ENCODE data around the gene PPIP5K1.

Gene PPIP5K1

GRCh38 chr15:43508991-43509659 is 80.9 kb downstream of the PPIP5K1 start:
- DNase-seq (ENCODE audit: low read depth) = no peak
- TF ChIP-seq MAX (IDR thresholded peaks at IDR 0.05; ENCODE audit: low read depth, low read length) = no peak
- no peak for TF ChIP-seq CTCF (IDR thresholded peaks at IDR 0.05; ENCODE audit: low read depth, low read length)
- TF ChIP-seq POLR2A (IDR thresholded peaks at IDR 0.05; ENCODE audit: extremely low read depth, insufficient read length) = no peak
- TF ChIP-seq MYC (IDR thresholded peaks at IDR 0.05; ENCODE audit: low read depth, low read length) = no peak
- peak overlapping the region; percentile 58 for H3K4me3 ChIP-seq (ENCODE audit: low read depth, low read length)

- no peak overlapping the region for H3K4me3 ChIP-seq (ENCODE audit: low read depth, low read length)
- TF ChIP-seq MYC (IDR thresholded peaks at IDR 0.05; ENCODE audit: low read depth, low read length) (no peak), POLR2A (IDR thresholded peaks at IDR 0.05; ENCODE audit: extremely low read depth, insufficient read length) (no peak), CTCF (IDR thresholded peaks at IDR 0.05; ENCODE audit: low read depth, low read length) (no peak), MAX (IDR thresholded peaks at IDR 0.05; ENCODE audit: low read depth, low read length) (no peak)
- DNase-seq (ENCODE audit: low read depth) = no peak
Measured at GRCh38 chr15:43508421-43508820, 81.6 kb downstream of the PPIP5K1 start.

- DNase-seq (ENCODE audit: low read depth) = no peak
Measured at GRCh38 chr15:43505738-43506137, 84.3 kb downstream of the PPIP5K1 start.

GRCh38 chr15:43499635-43500034 is 90.4 kb downstream of the PPIP5K1 start:
- no peak for DNase-seq (ENCODE audit: low read depth)
- no peak overlapping the region for H3K4me3 ChIP-seq (ENCODE audit: low read depth, low read length)
- TF ChIP-seq MYC (IDR thresholded peaks at IDR 0.05; ENCODE audit: low read depth, low read length) (no peak), CTCF (IDR thresholded peaks at IDR 0.05; ENCODE audit: low read depth, low read length) (no peak), MAX (IDR thresholded peaks at IDR 0.05; ENCODE audit: low read depth, low read length) (no peak), POLR2A (IDR thresholded peaks at IDR 0.05; ENCODE audit: extremely low read depth, insufficient read length) (no peak)

More at GRCh38 chr15:43505738-43506137, 84.3 kb downstream of the PPIP5K1 start:
- TF ChIP-seq MAX (IDR thresholded peaks at IDR 0.05; ENCODE audit: low read depth, low read length) (no peak), CTCF (IDR thresholded peaks at IDR 0.05; ENCODE audit: low read depth, low read length) (no peak), MYC (IDR thresholded peaks at IDR 0.05; ENCODE audit: low read depth, low read length) (no peak), POLR2A (IDR thresholded peaks at IDR 0.05; ENCODE audit: extremely low read depth, insufficient read length) (no peak)
- H3K4me3 ChIP-seq (ENCODE audit: low read depth, low read length) = no peak overlapping the region

GRCh38 chr15:43498990-43499389 is 91.0 kb downstream of the PPIP5K1 start:
- H3K4me3 ChIP-seq (ENCODE audit: low read depth, low read length) = no peak overlapping the region
- DNase-seq (ENCODE audit: low read depth) = no peak
- TF ChIP-seq CTCF (IDR thresholded peaks at IDR 0.05; ENCODE audit: low read depth, low read length) = no peak
- TF ChIP-seq MAX (IDR thresholded peaks at IDR 0.05; ENCODE audit: low read depth, low read length) = no peak
- TF ChIP-seq POLR2A (IDR thresholded peaks at IDR 0.05; ENCODE audit: extremely low read depth, insufficient read length) = no peak
- TF ChIP-seq MYC (IDR thresholded peaks at IDR 0.05; ENCODE audit: low read depth, low read length) = no peak

All from NB4 (cell line).